ENCODE results near the gene VPS51.

- no peak for TF ChIP-seq TAF1 (IDR thresholded peaks at IDR 0.05; ENCODE audit: borderline replicate concordance, insufficient read depth, low read length)
- 0 out of 2 replicates have a peak, but pooled peaks have one; percentile 14 for TF ChIP-seq POLR2AphosphoS5 (IDR thresholded peaks at IDR 0.05; ENCODE audit: low read depth, low read length)
- no peak for TF ChIP-seq REST (IDR thresholded peaks at IDR 0.05; ENCODE audit: insufficient read depth in 1 of 2, low read depth in 2 of 2, low read length in 2 of 2)
- no peak for TF ChIP-seq FOXP2 (optimal IDR thresholded peaks at IDR 0.05; ENCODE audit: borderline replicate concordance, extremely low read depth, extremely low read length, insufficient read depth)
- TF ChIP-seq SIN3A (IDR thresholded peaks at IDR 0.05; ENCODE audit: borderline replicate concordance, insufficient read depth, low read length), result no peak
These were observed 5.4 kb upstream of the VPS51 start for GRCh38 chr11:65090628-65091027.
